GM12874 (cell line): ENCODE measurements around the gene ADIPOR2.

Experiments
- CTCF ChIP-seq: IDR thresholded peaks from 2 replicates; pipeline ENCODE4 v1.5.1; 2011; ENCODE audit warnings: low read depth, mild to moderate bottlenecking, control low read depth, low read length, moderate library complexity; ENCODE audit not compliant: insufficient read depth

ADIPOR2 gene

GRCh38 chr12:1666685-1667162, 24.1 kb upstream of the ADIPOR2 start:
- TF ChIP-seq CTCF: no peak

GRCh38 chr12:1668833-1669543, 21.9 kb upstream of the ADIPOR2 start:
- TF ChIP-seq CTCF: no peak

GRCh38 chr12:1670358-1671268, 20.3 kb upstream of the ADIPOR2 start:
- no peak for TF ChIP-seq CTCF

GRCh38 chr12:1676043-1676442, 14.8 kb upstream of the ADIPOR2 start:
- no peak for TF ChIP-seq CTCF

GRCh38 chr12:1680804-1681492, 9.9 kb upstream of the ADIPOR2 start:
- no peak for TF ChIP-seq CTCF

- no peak for TF ChIP-seq CTCF
Measured at GRCh38 chr12:1681493-1681807, 9.4 kb upstream of the ADIPOR2 start.

GRCh38 chr12:1688086-1688710, 2.7 kb upstream of the ADIPOR2 start:
- TF ChIP-seq CTCF: no peak
